NCI-H345 treated with DMSO at 0.1 percent for 48 hours (cell line): Measurements from ENCODE around the gene CDHR3.
"Not testable (repeated sequence)": the region's sequence is repeated elsewhere in the genome, so short reads cannot be mapped to it uniquely, and the experiment has no call there.

Experiments used
- DNase-seq: peaks from one replicate; lab custom pipeline; 2025; ENCODE audit not compliant: unreplicated experiment; lab: John Stamatoyannopoulos, UW

Gene CDHR3

DNA sequence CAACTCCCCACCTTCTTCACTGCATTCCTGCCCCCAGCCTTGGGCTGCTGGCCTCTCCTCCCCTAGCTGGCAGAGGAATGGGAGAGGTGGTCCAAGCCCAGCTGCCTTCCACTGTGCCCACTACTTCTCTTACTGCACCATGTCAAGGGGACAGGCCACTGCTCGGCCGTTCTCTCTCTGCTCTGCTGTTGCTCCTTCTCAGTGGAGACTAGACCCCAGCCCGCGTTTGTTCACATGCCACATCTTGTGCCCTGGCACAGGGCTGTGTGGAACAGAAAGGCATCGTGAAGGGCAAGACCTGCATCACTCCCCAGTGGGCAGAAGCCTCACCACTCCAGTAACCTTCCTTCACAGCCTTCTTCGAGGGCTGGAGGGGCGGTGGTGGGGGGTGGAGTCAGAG lies 711 bp upstream of the CDHR3 start:
- DNase-seq: no peak

DNA sequence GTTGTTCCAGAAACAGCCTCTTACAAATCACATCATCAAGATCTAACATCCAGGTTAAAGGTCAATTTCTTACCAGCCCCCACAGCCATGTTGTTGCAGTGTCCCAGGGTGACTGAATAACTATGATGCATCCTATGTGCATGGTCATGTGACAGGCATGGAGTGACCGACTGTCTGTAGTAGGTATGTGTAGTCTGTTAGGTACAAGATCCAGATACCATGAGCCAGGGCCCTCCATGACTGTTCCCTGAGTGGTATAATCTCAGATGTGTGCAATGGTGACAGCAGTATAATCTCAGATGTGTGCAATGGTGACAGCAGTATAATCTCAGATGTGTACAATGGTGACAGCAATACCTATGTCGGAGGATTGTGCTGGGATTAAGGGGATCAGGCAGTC lies 8.8 kb downstream of the CDHR3 start:
- no peak for DNase-seq

DNA sequence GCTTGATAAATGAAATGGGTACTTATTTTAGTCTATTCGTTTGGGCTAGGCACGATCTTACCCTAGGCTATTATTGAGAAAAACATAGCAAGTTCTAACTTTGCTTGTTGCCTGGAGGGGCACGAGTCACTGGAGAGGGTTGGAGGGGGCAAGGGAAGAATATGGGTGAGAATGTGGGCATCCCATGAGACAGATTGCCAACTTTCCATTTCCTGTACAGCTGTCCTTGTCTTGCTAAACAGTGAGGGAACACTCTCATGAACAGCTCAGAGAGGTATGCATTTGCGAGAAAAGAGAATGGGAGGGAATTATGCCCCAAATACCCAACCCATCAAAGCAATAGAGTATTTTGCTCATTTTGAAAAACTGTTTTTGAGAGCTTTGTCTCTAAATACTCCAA lies 9.2 kb downstream of the CDHR3 start:
- DNase-seq: no peak

DNA sequence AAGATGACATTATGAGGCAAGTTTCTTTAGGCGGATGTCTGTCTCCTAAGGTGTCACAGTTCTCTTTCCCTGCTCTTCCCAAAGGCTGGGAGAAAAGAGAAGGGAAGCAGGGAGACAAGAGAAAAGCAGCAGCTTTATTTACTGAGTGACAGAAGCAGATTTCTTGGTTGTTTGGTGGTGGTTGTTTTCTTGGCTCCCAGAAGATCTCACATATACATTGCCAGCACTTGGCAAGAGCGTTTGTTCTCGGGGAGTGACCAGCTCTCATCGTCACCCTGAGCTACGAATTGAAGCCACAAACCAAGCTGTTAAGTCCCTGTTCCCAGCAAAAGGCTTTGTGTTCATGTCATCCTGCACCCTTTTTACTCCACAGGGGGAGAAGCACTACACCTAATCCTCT lies 11.4 kb downstream of the CDHR3 start:
- no peak for DNase-seq

DNA sequence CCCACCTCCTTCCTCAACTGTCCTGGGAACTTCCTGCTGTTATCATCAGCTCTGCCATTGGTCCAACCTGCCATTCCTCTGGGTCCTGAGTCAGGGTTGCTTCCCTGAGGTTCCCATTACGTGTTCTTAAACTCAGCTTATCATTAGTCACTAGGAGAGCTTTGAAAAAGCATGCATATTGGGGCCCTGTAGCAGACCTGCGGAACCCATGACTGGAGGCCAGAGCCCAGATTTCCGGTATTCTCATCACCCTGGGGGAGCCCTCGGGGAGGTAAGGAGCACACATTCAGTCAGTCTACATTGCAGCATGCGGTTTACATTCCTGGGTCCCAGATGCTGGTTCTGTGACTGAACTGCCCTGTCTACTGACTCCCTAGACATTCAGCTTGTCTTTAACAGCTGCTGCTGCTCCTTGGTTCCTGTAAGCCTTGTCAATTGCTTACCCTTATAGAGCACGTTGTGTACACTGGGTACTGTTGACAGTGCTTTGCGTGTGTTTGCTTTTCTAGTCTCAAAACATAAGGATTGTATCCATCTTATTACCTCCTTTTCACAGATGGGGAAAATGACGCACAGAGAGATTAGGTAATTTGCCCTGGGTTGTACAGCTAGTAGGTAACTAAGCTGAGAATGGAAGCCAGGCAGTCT lies 12.8 kb downstream of the CDHR3 start:
- DNase-seq: no peak

DNA sequence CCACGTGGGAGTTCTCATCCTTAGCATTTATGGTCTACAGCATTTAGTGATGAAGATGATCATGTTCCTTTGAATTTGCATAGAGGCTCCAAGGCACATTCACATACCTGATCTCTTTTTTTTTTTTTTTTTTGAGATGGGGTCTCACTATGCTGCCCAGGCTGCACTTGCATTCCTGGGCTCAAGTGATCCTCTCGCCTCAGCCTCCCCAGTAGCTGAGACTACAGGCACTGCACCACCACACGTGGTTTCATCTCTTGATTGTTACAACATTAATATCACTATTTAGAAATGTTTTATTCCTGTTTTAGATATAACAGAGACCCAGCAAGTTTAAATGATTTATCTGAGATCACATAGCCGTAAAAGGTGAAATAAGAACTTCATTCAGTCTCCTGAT lies 13.8 kb downstream of the CDHR3 start:
- no peak for DNase-seq

DNA sequence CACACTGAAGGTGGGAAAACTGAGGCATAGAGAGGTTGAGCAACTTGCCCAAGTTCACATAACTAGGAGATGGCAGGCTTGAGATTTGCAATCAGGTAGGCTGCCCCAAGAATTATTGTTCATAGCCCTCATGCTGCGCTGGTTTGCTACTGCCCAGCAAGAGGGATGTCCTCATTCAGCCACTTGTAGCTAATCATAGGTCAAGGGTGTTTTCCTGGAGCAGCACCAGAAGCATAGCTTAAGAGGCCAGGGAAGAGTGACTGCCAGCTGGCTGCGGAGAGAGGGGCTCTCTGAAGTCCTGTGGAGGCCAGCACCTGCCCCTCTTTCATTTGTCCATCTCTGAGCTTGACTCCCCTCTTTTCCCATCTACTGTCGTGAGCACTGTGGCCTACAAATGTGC lies 15.0 kb downstream of the CDHR3 start:
- no peak for DNase-seq

DNA sequence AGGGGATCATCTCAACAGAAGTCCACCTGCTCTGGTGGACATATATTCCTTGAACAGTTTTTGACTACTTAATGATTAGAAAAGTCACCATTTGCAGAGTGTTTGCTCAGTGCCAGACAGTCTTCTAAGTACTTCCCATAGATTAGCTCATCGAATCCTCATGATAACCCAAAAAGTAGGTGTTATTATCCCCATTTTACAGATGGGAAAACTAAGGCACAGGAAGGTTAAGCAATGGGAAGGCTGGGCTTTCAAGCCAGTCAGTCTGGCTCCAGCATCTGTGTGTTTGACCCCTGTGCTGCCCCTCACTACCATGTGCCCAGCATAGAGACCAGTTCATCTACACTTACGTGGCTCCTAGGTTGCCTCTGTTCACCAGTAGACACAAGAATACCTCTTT lies 15.9 kb downstream of the CDHR3 start:
- DNase-seq: no peak

DNA sequence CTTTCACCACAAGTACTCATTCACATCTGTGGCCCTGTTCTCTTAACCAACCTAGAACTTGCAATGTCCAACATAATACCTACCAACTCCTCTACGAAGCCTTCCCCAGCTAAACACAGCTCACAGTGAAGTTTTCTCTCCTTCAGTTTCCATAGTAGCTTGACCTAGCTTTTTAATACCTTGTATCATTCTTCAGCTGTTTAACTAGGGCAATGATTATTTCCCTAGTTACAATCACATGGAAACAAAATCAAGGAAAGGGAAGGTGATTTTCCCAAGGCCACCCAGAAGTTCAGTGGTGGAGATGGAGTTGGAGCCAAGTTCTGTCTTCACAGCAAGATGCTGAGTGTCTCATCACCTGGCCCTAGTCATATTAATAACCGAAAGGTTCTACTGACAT lies 16.3 kb downstream of the CDHR3 start:
- DNase-seq: no peak

DNA sequence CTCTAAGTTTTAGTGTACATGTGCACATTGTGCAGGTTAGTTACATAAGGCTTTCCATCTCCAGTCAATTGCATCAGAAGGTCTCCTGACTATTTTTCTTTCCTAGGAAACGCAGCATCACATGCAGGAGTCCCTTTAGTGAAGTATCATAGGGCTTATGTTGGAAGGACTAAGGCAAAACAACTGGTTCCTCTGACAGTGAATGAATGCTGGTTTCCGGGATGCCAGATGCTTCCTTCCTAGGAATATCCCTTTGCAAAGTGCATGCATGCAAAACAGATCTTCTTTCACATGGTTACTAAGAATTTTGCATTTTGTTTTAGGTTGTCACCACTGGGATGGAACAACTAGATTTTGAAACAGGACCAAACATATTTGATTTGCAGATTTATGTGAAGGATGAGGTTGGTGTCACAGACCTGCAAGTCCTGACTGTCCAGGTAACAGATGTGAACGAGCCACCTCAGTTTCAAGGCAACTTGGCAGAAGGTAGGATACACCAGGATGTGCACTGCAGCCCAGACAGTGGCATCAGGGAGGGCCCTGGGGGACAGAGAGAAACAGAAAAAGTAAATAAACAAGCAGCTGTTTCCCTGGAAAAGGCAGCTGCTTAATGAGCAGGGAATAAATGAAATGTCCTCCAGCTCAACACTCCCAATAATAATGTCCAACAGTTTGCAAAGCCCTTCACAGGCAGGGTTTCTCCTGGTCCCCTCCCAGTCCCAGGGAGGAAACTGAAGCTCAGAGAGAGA lies 17.8 kb downstream of the CDHR3 start:
- DNase-seq: peak; percentile 29

DNA sequence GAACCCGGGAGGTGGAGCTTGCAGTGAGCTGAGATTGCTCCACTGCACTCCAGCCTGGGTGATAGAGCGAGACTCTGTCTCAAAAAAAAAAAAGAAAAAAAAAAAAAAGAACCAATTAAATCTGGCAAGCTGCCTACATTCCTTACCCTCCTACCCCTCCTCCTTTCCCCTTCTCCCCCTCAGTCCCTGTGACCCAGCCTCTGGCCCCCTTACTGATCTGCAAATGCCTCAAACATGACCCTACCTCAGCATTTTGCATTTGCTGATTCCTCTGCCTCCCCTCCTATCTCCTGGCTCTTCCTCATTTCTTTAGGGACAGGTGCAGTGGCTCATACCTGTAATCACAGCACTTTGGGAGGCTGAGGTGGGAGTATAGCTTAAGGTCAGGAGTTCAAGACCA lies 19.3 kb downstream of the CDHR3 start:
- no peak for DNase-seq

DNA sequence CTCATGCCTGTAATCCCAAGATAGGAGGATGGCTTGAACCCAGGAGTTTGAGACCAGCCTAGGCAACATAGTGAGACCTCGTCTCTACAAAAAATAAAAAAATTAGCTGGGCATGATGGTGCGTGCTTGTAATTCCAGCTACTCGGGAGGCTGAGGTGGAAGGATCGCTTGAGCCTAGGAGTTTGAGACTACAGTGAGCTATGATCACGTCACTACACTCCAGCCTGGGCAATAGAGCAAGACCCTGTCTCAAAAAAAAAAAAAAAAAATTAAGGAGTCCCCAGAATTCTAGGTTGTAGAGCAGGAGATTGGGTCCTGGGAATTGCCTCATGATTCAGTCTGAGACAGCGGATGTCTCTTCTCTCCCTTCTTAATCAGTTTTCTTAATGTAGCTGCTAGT lies 21.7 kb downstream of the CDHR3 start:
- DNase-seq: not testable (repeated sequence)

DNA sequence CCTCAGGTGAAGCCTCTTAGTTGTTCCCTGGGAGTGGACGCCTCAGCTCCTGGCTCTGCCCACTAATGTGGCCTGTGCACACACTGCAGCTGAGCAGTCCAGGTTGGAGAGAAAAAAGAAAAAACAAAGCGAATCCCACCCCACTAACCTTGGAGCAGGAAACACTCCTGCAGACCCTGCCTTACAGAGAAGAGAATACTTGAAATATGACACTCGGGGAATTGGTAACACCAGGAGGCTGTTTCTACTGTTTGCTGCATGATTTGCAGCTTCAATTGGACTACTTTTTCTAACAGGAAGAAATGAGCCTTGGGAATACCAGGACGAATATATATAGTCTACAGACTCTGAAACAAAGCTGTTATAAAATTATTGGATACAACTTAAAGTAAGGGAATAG lies 22.2 kb downstream of the CDHR3 start:
- DNase-seq: peak; percentile 20

DNA sequence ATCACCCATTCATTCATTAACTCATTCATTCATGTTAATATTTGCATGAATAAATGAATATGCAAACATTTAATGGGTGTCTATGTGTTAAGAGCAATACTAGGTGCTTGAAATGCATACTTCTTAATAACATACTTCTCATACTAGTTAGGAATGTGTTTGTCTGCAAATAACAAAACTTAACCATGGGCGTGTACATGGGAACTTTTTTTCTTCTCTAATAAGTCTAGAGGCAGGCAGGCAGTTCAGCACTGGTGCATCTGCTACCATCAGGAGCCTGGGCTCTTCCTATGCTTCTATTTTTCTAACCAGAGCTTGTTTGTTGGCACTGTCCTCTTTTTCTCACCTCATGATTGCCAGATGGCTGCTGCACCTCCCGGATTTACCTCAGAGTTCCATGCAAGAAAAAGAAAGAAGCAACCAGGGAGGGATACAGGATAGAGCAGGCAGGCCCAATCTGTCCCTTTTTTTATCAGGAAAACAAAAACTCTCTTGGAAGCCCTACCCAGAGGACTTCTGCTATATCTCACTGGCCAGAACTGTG lies 22.7 kb downstream of the CDHR3 start:
- DNase-seq: no peak

DNA sequence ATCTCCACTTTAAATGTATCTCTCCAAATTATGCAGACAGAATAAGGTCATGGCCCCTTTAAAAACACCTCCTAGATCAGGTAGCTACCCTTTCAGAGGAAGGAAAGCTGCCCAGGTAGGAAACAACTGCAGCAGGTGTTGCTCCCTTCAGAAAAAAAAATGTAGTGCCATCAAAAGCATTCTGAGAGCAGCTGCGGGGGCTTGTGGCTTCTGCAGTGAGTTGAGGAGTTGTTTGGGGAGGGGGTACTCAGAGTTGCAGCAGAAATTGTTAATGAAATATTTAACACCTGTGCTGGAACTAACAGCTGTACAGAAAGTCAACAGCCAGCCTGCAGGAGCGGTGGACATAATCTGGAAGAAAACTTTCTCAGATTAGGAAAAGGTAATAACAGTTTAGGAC lies 24.0 kb downstream of the CDHR3 start:
- DNase-seq: no peak

DNA sequence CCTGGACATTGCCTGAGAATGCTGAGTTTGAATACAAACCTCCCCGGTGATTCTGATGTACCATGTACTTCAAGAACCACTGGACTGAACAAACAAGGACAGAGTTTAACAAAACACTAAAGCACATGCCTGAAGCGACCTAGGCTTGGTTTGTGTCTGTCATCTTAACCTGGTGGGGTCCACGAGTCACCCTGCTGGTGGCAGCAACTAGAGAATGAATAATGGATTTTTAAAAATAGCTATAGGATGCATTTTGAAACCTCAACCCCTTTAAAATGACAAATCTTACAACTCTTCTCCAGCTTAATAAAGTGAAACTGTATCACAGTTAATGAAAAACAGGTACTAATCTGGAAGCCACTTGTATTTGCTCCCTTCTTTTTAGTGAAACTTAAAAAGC lies 25.2 kb downstream of the CDHR3 start:
- DNase-seq: no peak

DNA sequence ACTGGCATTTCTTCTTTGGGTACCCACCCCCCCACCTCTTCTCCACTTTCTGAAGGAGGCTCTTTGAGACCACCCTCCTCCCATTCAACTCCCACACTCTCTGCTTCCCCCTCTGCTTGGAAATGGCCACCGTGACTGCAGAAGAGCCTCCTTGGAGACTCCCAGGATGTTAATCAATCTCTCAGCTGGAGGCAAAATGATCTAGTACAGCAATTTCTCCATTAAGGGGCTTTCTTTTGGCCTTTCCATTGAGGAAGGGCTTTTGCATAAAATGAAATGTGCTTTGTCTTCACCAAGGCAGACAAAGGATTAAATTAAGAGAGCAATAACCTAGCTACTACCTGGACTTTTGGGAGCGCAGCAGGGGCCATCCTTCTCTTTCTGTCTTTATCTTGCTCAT lies 26.1 kb downstream of the CDHR3 start:
- no peak for DNase-seq

DNA sequence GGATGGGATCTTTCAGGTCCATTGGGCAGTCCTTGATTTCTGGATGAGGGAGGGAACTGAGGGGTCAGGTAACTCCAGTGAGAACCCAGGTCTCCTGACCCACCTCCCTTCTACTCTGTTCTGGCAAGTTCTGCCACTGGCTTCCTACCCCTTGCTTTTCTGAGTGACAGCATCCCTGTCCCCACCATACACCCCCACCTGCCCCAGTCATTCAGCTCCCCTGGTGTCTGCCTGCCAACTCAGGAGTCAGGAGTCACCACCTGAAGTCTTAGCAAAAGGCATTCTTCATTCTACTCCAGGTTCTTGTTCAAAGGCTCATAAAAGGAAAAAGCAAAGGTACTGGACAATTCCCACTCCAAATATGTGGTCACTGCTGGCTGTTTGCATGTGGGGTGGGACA lies 26.6 kb downstream of the CDHR3 start:
- no peak for DNase-seq

DNA sequence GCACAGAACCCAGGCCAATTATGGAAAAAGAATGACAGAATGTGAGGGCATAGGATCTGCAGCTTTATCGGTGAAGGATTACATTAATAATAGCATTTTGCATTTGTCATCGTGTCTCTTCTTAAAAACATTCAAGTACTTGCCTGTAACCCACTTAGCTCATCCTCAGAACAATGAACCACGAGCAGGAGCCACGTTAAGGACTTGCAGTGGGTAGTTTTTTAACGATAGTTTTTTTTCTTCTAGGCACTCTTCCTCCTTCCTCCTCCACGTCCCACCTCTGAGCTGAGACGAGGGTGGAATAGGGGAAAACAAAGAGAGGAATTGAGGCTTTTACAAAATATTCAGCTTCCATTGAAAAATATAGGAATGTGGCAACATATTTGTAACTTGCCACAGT lies 27.1 kb downstream of the CDHR3 start:
- DNase-seq: no peak

DNA sequence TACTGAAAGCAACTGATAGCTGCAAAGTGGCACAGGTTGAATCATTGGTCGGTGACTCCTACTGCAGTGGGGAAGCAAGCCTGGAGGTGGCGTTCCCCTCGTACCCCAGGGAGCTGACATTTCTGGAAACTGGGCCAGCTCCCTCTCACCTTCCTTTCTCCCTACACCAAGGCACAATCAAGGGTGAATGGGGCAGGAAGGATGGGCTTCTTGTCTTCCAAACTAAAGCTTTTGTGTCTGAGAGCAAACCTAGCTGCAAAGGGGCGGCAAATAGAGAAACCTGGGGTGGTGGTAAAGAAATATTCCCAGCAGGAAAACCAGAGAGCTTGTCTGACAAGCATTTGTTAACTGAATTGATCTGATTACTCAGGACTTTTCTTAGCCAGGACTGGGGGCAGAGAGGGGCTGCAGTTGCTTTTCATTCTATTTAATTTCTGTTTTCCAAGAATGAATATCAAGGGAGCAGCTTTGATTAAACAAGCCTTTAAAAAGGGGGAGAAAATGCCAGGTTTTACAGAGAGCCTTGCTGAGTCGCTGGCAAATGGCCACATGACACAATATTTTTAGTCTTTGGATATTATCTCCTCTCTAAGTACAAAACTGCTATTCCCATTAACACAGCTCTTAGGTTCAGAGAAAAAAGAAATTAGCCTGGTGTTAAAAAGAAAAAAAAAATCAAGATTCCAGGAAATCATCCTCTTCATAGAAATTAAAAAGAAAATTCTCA lies 27.8 kb downstream of the CDHR3 start:
- DNase-seq: no peak

DNA sequence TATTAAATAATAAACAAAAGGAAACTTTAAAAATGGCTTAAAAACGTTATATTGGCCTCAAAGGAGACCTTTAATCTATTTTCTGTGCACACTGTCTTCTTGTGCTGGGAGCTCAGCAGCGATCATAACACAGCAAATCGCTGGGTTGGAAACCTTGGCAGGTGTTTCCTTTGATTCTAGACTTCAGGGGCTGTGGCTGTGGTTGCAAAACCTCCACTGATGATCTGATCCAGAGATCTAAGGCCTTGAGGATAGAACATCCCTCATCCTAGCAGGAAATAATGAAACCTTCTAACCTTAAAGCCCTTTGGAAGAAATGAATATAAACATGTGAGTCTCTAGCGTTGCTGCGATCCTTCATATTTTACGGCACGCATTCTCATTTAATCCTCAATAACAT lies 29.8 kb downstream of the CDHR3 start:
- DNase-seq: no peak
